K562 (cell line): Measurements from ENCODE around the gene ARHGAP12. TPM values are rescaled to one million over a fixed set of nuclear protein-coding genes. Genes with fewer than 3 reads are reported as not detected.

Experiments
- DMBX1 ChIP-seq: fragments of 250-450 bp; sonication (Bioruptor Pico); IDR thresholded peaks from 2 replicates; pipeline ENCODE4 v1.8.0; 2022; ENCODE audit warnings: inconsistent platforms, mild to moderate bottlenecking, moderate library complexity, borderline replicate concordance
- FOXM1 ChIP-seq, 2 experiments: fragments of 450-650 bp in 1 of 2; sonication (generic) in 1 of 2; formaldehyde crosslinking in 1 of 2; IDR thresholded peaks; 2 replicates each; pipeline versions ENCODE4 v1.6.1 to v1.9.0; 2017 to 2022; ENCODE audit warnings: low read depth in 2 of 2, mild to moderate bottlenecking in 2 of 2, missing genetic modification reagents in 1 of 2, moderate library complexity in 1 of 2
- HMG20B ChIP-seq: fragments of 250-450 bp; sonication (Bioruptor Pico); IDR thresholded peaks from 2 replicates; pipeline ENCODE4 v1.5.0; 2021; ENCODE audit warnings: mild to moderate bottlenecking
- POLR2B ChIP-seq: fragments of 450-650 bp; IDR thresholded peaks from 2 replicates; pipeline ENCODE4 v1.6.1; 2018; ENCODE audit warnings: low read depth; ENCODE audit not compliant: partially characterized antibody
- ZNF140 ChIP-seq: fragments of 250-450 bp; sonication (Bioruptor Pico); IDR thresholded peaks from 2 replicates; pipeline ENCODE4 v1.8.0; 2021; ENCODE audit warnings: moderate library complexity, mild to moderate bottlenecking, inconsistent platforms
- ZNF696 ChIP-seq: fragments of 250-450 bp; sonication (Bioruptor Pico); conservative IDR thresholded peaks from 2 replicates; pipeline ENCODE4 v1.4.0; 2020; ENCODE audit warnings: mild to moderate bottlenecking, moderate library complexity
- ZNF77 ChIP-seq: fragments of 250-450 bp; sonication (Bioruptor Pico); IDR thresholded peaks from 2 replicates; pipeline ENCODE4 v1.5.0; 2020
- polyA plus RNA-seq, 8 experiments: library from polyadenylated mRNA; depleted of rRNA in 4 of 8; stranded (reverse) in 5 of 8; unstranded in 3 of 8; fragments of >200 nt; fragmentation: Nextera tagmentation in 2 of 8; fragmentation: Illumina TruSeq in 1 of 8; extraction: Ambion mirVana in 2 of 8; extraction: Trizol in 1 of 8; gene quantifications; 2 replicates each; pipeline versions ENCODE4 v1.2.1 to v1.2.3, GENCODE V29; 2011 to 2014; ENCODE audit warnings: inconsistent platforms in 1 of 8, missing spikeins in 1 of 8
- total RNA-seq, 7 experiments: library from RNA; depleted of rRNA in 6 of 7; stranded (reverse); fragments of >200 nt in 6 of 7; fragmentation: Illumina TruSeq in 2 of 7; extraction: Trizol in 2 of 7; gene quantifications; 2 replicates each; pipeline versions ENCODE4 v1.2.1 to v1.2.3, GENCODE V29; 2011 to 2021; ENCODE audit warnings: low replicate concordance in 1 of 7
- TF ChIP-seq, protein P1 (sequence below): fragments of 450-650 bp; IDR thresholded peaks from 2 replicates; pipeline ENCODE4 v1.6.1; 2016; ENCODE audit warnings: mild to moderate bottlenecking, moderate library complexity
- TF ChIP-seq, protein P2 (sequence below): fragments of 150-350 bp; IDR thresholded peaks from 2 replicates; pipeline ENCODE4 v1.6.1; 2014; ENCODE audit warnings: low read depth, mild to moderate bottlenecking, low read length, borderline replicate concordance
- TF ChIP-seq, protein P3 (sequence below): fragments of 250-450 bp; sonication (Bioruptor Pico); IDR thresholded peaks from 2 replicates; pipeline ENCODE4 v1.9.0; 2021; ENCODE audit warnings: mild to moderate bottlenecking

ARHGAP12 gene
- total and polyA plus RNA-seq, 9 of the 15 experiments (the other 6 are each of a cell fraction or from before 2014, with no cell fraction given) = 4.4 to 18.7 (median 10.1) TPM

DNA sequence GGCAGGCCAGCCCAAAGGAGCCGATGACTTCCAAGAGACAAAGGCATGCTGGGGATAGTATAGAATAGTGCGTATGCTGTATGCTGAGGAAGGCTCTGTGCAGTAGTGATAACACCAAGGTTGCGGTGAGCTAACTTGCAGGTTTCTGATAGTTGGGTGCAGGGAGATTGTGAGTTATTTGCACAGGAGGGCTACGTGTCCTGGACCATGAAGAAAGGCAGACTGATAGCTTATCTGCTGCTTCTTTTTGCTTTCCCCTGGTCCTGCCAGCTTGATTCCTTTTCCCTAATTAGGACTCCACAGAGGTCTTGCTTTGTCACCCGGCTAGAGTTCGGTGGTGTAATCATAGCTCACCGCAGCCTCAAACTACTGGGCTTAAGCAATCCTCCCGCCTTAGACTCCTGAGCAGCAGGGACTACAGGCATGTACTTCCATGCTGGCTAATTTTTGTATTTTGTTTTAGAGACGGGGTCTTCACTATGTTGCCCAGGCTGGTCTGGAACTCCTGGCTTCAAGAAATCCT lies 43.9 kb upstream of the ARHGAP12 start (continued):
- TF ChIP-seq, protein P1, sequence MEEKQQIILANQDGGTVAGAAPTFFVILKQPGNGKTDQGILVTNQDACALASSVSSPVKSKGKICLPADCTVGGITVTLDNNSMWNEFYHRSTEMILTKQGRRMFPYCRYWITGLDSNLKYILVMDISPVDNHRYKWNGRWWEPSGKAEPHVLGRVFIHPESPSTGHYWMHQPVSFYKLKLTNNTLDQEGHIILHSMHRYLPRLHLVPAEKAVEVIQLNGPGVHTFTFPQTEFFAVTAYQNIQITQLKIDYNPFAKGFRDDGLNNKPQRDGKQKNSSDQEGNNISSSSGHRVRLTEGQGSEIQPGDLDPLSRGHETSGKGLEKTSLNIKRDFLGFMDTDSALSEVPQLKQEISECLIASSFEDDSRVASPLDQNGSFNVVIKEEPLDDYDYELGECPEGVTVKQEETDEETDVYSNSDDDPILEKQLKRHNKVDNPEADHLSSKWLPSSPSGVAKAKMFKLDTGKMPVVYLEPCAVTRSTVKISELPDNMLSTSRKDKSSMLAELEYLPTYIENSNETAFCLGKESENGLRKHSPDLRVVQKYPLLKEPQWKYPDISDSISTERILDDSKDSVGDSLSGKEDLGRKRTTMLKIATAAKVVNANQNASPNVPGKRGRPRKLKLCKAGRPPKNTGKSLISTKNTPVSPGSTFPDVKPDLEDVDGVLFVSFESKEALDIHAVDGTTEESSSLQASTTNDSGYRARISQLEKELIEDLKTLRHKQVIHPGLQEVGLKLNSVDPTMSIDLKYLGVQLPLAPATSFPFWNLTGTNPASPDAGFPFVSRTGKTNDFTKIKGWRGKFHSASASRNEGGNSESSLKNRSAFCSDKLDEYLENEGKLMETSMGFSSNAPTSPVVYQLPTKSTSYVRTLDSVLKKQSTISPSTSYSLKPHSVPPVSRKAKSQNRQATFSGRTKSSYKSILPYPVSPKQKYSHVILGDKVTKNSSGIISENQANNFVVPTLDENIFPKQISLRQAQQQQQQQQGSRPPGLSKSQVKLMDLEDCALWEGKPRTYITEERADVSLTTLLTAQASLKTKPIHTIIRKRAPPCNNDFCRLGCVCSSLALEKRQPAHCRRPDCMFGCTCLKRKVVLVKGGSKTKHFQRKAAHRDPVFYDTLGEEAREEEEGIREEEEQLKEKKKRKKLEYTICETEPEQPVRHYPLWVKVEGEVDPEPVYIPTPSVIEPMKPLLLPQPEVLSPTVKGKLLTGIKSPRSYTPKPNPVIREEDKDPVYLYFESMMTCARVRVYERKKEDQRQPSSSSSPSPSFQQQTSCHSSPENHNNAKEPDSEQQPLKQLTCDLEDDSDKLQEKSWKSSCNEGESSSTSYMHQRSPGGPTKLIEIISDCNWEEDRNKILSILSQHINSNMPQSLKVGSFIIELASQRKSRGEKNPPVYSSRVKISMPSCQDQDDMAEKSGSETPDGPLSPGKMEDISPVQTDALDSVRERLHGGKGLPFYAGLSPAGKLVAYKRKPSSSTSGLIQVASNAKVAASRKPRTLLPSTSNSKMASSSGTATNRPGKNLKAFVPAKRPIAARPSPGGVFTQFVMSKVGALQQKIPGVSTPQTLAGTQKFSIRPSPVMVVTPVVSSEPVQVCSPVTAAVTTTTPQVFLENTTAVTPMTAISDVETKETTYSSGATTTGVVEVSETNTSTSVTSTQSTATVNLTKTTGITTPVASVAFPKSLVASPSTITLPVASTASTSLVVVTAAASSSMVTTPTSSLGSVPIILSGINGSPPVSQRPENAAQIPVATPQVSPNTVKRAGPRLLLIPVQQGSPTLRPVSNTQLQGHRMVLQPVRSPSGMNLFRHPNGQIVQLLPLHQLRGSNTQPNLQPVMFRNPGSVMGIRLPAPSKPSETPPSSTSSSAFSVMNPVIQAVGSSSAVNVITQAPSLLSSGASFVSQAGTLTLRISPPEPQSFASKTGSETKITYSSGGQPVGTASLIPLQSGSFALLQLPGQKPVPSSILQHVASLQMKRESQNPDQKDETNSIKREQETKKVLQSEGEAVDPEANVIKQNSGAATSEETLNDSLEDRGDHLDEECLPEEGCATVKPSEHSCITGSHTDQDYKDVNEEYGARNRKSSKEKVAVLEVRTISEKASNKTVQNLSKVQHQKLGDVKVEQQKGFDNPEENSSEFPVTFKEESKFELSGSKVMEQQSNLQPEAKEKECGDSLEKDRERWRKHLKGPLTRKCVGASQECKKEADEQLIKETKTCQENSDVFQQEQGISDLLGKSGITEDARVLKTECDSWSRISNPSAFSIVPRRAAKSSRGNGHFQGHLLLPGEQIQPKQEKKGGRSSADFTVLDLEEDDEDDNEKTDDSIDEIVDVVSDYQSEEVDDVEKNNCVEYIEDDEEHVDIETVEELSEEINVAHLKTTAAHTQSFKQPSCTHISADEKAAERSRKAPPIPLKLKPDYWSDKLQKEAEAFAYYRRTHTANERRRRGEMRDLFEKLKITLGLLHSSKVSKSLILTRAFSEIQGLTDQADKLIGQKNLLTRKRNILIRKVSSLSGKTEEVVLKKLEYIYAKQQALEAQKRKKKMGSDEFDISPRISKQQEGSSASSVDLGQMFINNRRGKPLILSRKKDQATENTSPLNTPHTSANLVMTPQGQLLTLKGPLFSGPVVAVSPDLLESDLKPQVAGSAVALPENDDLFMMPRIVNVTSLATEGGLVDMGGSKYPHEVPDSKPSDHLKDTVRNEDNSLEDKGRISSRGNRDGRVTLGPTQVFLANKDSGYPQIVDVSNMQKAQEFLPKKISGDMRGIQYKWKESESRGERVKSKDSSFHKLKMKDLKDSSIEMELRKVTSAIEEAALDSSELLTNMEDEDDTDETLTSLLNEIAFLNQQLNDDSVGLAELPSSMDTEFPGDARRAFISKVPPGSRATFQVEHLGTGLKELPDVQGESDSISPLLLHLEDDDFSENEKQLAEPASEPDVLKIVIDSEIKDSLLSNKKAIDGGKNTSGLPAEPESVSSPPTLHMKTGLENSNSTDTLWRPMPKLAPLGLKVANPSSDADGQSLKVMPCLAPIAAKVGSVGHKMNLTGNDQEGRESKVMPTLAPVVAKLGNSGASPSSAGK = no peak
- TF ChIP-seq FOXM1 (IDR thresholded peaks at IDR 0.05; ENCODE audit: low read depth) (peak; percentile 97), FOXM1 (CRISPR knock-in tag; IDR thresholded peaks at IDR 0.05; ENCODE audit: low read depth) (no peak), ZNF696 (CRISPR knock-in tag) (no peak), ZNF77 (CRISPR knock-in tag) (no peak), HMG20B (CRISPR knock-in tag) (no peak), DMBX1 (CRISPR knock-in tag) (peak; percentile 92), POLR2B (no peak), ZNF140 (CRISPR knock-in tag) (no peak)
- TF ChIP-seq, protein P2, sequence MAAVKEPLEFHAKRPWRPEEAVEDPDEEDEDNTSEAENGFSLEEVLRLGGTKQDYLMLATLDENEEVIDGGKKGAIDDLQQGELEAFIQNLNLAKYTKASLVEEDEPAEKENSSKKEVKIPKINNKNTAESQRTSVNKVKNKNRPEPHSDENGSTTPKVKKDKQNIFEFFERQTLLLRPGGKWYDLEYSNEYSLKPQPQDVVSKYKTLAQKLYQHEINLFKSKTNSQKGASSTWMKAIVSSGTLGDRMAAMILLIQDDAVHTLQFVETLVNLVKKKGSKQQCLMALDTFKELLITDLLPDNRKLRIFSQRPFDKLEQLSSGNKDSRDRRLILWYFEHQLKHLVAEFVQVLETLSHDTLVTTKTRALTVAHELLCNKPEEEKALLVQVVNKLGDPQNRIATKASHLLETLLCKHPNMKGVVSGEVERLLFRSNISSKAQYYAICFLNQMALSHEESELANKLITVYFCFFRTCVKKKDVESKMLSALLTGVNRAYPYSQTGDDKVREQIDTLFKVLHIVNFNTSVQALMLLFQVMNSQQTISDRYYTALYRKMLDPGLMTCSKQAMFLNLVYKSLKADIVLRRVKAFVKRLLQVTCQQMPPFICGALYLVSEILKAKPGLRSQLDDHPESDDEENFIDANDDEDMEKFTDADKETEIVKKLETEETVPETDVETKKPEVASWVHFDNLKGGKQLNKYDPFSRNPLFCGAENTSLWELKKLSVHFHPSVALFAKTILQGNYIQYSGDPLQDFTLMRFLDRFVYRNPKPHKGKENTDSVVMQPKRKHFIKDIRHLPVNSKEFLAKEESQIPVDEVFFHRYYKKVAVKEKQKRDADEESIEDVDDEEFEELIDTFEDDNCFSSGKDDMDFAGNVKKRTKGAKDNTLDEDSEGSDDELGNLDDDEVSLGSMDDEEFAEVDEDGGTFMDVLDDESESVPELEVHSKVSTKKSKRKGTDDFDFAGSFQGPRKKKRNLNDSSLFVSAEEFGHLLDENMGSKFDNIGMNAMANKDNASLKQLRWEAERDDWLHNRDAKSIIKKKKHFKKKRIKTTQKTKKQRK = no peak
- TF ChIP-seq, protein P3, sequence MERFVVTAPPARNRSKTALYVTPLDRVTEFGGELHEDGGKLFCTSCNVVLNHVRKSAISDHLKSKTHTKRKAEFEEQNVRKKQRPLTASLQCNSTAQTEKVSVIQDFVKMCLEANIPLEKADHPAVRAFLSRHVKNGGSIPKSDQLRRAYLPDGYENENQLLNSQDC (CRISPR knock-in tag) = no peak
